Measurements from ENCODE around the gene RAPGEF1.
"Not testable (repeated sequence)": the region's sequence is repeated elsewhere in the genome, so short reads cannot be mapped to it uniquely, and the experiment has no call there.

RAPGEF1 gene

GRCh38 chr9:131559421-131560000 lies 180.4 kb downstream of the RAPGEF1 start:
- DNase-seq (ENCODE audit: low read depth), result no peak

GRCh38 chr9:131557855-131558548 lies 181.9 kb downstream of the RAPGEF1 start:
- no peak for DNase-seq (ENCODE audit: low read depth)

GRCh38 chr9:131555841-131556673 lies 183.8 kb downstream of the RAPGEF1 start:
- DNase-seq (ENCODE audit: low read depth), result no peak

GRCh38 chr9:131554843-131555351 lies 185.0 kb downstream of the RAPGEF1 start:
- DNase-seq (ENCODE audit: low read depth), result no peak

- DNase-seq (ENCODE audit: low read depth), result no peak
Measured at GRCh38 chr9:131554087-131554842, 185.6 kb downstream of the RAPGEF1 start.

GRCh38 chr9:131552030-131552429 lies 187.8 kb downstream of the RAPGEF1 start:
- DNase-seq (ENCODE audit: low read depth), result no peak

GRCh38 chr9:131550465-131550864 lies 189.4 kb downstream of the RAPGEF1 start:
- DNase-seq (ENCODE audit: low read depth), result not testable (repeated sequence)

- not testable (repeated sequence) for DNase-seq (ENCODE audit: low read depth)
Measured at GRCh38 chr9:131549186-131549585, 190.7 kb downstream of the RAPGEF1 start.

GRCh38 chr9:131546336-131547084 lies 193.4 kb downstream of the RAPGEF1 start:
- no peak for DNase-seq (ENCODE audit: low read depth)

- no peak for DNase-seq (ENCODE audit: low read depth)
Measured at GRCh38 chr9:131545786-131546335, 194.0 kb downstream of the RAPGEF1 start.

- DNase-seq (ENCODE audit: low read depth), result no peak
Measured at GRCh38 chr9:131545003-131545785, 194.7 kb downstream of the RAPGEF1 start, which contains the start of gene PRRT1B. PRRT1B (plus strand) TSS chr9:131545523; CDS start chr9:131545616, 93 bp downstream.

GRCh38 chr9:131543141-131543540 lies 196.7 kb downstream of the RAPGEF1 start:
- DNase-seq (ENCODE audit: low read depth), result no peak

GRCh38 chr9:131539223-131539923 lies 200.5 kb downstream of the RAPGEF1 start:
- no peak for DNase-seq (ENCODE audit: low read depth)

- no peak for DNase-seq (ENCODE audit: low read depth)
Measured at GRCh38 chr9:131537946-131538345, 201.9 kb downstream of the RAPGEF1 start.

GRCh38 chr9:131534721-131535237 lies 205.1 kb downstream of the RAPGEF1 start:
- DNase-seq (ENCODE audit: low read depth), result no peak

GRCh38 chr9:131530920-131531832 lies 208.7 kb downstream of the RAPGEF1 start, which contains the start of gene UCK1:
UCK1 (minus strand) TSS chr9:131531263; CDS start chr9:131531174, 89 bp downstream.
- peak; percentile 54 for DNase-seq (ENCODE audit: low read depth)

- DNase-seq (ENCODE audit: low read depth), result no peak
Measured at GRCh38 chr9:131530546-131530919, 209.3 kb downstream of the RAPGEF1 start.

Data from fibroblast of the conjunctiva (primary cell).